Measurements from ENCODE around the gene RGS11.

RGS11 gene

GRCh38 chr16:228151-228851 lies 47.4 kb downstream of the RGS11 start:
- DNase-seq, result no peak

GRCh38 chr16:220021-220420 lies 55.7 kb downstream of the RGS11 start:
- no peak for DNase-seq
